ENCODE results near the gene PRR12.

PRR12 gene

DNA sequence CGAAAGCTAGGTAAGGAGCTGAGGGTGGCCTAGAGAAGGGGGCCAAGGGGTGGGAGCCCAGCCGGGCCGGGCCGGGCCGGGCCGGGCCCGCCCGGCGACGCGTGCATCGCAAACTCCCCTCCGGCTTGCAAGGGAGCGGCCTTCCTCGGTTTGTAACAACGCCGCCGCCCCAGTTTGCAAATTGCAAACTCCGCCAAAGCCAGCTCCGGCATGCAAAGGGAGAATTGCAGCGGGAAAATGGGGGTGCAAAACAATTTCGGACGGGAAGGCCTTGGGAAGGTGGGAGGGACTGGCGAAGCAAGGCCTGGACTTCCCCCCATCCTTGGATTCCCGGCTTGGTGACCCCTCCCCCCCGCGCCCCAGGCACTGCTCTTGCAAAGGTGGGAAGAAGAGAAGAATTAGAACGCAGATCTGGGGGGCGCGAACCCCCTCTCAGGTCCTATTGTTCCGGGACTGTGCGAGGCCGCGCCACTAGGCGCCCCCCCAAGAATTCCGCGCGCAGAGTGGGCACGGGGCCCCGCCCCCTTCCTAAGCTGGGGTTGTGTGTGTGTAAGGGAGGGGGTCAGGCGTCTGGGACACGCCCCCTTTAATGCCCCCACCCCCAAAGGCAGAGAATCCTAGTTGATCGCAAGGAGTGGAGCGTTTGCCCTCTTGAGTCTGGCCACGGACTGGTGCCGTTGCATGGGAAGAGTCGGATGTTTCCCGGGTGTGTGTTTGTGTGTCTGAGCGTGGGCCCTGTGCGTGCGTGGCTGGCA, 926 bp downstream of the PRR12 start:
- no peak for DNase-seq (ENCODE audit: low spot score)

DNA sequence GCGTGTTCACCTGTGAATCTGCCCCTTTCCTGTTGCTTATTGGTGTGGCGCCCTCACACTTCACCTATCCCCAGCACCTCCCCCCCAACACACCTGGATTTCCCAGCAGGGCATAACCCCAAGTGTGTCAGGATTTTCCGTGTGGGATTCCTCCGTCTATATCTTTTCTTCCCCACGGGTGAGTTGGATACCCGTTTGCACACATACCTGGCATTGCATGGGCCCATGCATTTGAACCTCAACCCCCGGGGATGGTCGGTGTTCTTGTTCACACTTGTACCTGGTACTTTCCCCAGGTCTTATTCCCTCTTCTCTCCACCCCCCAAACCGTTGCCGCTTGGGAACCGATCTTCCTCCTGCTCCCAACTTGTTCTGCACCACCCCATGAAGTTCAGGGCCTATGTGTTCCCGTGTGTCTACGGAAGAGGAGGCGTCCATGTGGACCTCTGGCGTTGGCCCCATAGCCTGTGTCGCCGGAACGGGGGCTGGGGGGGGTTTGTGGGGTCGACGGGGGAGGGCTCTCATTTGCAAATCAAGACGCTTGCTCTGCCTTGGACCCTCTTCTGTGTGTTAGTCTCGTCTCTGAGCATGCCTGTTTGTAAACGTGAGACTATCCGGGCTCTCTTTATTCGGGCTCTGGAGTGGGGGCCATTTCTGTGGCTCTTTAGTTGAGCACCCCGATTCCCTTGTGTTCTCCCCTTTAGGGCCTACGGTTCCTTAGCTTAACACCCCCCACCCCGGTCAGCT, 1.7 kb downstream of the PRR12 start:
- DNase-seq (ENCODE audit: low spot score) = no peak

DNA sequence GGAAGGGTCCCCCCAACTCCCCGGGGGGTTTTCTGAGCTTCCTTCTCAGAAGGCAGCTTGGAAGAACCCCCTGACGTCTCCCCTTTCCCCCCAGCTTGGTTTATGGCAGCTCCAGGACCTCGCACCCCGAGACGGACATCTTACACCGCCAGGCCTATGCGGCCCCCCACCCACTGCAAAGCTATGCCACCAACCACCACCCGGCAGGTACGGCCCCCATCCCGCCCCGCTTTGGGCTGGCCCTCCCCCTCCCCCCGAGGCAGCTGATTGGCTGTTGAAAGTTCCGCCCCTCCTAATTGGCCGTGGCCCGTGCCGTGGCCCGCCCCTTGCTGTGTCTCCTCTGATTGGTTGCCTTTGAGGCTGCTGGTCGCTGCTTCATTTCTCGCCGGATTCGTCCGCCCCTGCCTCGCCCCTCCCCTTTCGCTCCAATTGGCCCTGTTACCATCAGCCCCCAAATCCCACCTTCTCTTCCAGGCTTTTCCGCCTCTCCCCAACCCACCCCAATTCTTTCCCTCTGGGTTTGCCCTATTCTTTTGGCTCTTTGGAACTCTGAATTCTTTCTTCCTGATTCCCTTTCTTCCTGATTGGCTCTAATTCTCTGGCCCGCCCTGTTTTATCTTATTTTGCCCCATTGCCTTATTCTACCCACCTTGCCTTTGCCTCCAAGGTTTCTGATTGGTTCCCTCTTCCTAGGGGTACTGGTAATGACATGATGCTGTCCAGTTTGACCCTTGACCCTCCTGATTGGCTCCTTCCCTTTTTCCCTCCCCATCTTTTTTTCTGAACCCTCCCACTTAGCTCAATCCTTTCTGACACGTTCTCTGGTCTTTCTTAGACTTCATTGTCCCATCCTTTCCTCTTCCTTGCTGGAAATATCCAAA, 2.5 kb downstream of the PRR12 start:
- DNase-seq (ENCODE audit: low spot score) = peak; percentile 88

DNA sequence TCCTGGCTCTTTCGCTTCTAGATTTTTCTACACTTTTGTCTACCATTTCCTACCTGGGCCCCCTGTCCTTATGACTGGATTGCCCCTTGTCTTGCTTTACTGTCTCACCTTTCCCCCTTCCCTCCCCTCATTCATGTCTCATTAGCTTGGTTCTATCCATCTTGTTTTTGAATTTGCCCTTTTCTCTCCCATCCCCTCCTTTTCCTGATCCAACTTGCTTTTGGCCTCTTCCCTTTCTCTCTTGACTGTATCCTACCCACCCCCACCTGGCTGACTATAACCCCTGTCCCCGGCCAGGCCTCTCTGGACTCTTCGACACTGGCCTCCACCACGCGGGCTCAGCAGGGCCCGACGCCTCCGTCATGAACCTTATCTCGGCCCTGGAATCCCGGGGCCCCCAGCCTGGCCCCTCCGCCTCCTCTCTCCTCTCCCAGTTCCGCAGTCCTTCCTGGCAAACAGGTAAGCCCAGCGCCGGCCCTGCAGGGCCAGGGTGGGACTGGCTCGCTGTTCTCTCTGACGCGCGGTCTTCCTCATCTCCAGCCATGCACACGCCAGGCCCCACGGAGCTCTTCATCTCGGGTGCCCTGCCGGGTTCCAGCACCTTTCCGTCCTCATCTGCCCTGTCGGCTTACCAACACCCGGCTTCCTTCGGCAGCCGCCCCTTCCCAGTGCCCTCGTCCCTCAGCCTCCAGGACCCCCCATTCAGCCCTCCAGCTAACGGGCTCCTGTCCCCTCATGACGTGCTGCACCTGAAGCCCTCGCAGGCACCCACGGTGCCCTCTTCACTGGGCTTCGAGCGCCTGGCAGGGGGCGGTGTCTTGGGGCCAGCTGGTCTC, 3.4 kb downstream of the PRR12 start:
- DNase-seq (ENCODE audit: low spot score) = no peak

DNA sequence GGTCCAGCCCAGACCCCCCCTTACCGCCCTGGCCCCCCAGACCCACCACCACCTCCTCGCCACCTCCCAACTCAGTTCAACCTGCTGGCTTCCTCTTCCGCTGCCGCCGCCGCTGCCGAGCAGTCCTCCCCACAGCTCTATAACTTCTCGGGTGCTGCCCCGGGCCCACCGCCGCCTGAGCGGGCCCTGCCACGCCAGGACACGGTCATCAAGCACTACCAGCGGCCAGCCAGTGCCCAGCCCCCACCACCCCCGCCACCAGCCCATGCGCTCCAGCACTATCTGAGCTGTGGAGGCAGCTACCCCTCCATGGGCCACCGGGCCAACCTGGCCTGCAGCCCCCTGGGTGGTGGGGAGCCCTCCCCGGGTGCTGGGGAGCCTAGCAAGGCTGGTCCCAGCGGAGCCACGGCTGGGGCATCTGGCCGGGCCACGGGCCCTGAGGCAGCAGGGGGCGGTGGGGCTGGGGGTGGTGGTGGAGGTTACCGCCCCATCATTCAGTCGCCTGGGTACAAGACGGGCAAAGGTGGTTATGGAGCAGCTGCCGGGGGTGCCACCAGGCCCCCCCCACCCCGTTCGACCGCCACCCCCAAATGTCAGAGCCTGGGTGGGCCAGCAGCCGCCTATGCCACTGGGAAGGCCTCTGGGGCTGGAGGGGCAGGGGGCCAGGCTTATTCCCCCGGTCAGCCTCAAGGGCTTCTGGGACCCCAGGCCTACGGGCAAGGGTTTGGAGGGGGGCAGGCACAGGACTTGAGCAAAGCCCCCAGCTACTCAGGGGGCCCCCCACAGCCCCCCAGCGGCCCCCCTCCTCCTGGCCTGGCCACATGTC, 4.2 kb downstream of the PRR12 start:
- no peak for DNase-seq (ENCODE audit: low spot score)

DNA sequence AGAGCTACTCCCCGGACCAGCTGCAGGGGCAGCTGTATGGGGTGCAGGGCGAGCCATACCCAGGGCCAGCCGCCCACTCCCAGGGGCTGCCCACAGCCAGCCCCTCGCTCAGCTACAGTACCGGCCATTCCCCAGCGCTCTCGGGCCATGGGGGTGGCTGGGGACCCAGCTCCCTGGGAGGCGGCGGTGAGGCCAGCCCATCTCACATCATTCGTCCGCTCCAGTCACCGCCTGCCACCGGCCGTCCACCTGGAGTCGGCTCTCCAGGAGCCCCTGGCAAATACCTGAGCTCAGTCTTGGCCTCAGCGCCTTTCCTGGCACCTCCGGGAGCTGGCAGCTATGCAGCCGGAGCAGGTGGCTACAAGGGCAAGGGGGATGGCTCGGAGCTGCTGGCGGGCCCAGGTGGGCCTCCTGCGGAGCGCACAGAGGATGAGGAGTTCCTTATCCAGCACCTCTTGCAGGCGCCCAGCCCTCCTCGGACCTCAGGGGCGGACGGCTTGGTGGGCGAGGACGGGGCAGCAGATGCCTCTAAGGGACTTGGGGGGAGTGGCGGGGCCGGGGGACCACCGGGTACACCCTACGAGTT, 4.9 kb downstream of the PRR12 start:
- DNase-seq (ENCODE audit: low spot score) = no peak

DNA sequence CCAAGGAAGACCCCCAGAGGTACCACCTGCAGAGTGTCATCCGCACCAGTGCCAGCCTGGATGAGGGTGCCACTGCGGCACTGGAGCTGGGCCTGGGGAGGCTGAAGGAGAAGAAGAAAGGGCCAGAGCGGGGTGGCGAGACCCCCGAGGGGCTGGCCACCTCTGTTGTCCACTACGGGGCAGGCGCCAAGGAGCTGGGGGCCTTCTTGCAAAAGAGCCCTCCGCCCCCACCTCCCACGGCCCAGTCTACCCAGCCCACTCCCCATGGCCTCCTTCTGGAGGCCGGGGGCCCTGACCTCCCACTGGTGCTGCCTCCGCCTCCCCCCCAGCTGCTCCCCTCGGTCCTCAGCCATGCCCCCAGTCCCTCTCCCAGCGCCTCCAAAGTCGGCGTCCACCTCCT, 5.4 kb downstream of the PRR12 start:
- DNase-seq (ENCODE audit: low spot score) = no peak

DNA sequence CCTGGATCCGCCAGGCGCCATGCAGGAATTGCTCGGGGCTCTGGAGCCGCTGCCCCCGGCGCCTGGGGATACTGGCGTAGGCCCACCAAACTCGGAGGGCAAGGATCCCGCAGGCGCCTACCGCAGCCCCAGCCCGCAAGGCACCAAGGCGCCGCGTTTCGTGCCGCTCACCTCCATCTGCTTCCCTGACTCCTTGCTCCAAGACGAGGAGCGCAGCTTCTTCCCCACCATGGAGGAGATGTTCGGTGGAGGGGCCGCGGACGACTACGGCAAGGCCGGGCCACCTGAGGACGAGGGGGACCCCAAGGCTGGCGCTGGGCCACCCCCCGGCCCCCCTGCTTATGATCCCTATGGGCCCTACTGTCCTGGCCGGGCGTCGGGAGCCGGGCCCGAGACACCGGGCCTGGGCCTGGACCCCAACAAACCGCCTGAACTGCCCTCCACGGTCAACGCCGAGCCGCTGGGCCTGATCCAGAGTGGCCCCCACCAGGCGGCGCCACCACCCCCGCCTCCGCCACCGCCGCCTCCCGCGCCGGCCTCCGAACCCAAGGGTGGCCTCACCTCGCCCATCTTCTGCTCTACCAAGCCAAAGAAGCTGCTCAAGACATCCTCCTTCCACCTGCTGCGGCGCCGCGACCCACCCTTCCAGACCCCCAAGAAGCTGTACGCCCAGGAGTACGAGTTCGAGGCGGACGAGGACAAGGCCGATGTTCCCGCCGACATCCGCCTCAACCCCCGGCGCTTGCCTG, 6.1 kb downstream of the PRR12 start:
- DNase-seq (ENCODE audit: low spot score) = no peak

DNA sequence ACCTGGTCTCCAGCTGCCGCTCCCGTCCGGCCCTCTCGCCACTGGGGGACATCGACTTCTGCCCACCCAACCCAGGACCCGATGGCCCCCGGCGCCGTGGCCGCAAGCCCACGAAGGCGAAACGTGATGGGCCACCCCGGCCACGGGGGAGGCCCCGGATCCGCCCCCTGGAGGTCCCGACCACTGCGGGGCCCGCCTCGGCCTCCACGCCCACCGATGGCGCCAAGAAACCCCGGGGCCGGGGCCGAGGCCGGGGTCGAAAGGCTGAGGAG, 6.7 kb downstream of the PRR12 start:
- no peak for DNase-seq (ENCODE audit: low spot score)

DNA sequence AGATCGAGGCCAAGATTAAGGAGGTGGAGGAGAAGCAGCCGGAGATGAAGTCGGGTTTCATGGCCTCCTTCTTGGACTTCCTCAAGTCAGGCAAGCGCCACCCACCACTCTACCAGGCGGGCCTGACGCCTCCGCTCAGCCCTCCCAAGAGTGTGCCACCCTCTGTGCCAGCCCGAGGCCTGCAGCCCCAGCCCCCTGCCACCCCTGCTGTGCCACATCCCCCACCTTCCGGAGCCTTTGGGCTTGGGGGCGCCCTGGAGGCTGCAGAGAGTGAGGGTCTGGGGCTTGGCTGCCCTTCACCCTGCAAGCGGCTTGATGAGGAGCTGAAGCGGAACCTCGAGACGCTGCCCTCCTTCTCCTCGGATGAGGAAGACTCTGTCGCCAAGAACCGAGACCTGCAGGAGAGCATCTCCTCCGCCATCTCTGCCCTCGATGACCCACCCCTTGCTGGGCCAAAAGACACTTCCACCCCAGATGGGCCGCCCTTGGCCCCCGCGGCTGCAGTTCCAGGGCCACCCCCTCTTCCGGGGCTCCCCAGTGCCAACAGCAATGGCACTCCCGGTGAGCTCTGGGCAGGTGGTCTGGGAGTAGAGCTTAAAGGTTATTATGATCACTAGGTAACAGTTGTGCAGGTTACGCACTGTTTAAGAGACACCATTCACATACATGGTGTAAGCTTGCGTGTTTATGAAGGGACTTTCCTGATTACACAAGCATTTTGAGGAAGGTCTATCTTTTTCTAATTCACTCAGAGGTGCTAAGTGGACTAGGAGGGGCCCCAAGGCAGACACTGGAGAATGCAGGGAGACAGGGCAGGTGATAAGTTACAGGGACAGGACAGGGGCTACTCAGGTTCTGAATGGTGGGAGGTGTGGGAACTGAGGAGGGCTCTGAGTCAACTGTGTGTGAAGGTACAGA, 8.7 kb downstream of the PRR12 start:
- DNase-seq (ENCODE audit: low spot score) = no peak

DNA sequence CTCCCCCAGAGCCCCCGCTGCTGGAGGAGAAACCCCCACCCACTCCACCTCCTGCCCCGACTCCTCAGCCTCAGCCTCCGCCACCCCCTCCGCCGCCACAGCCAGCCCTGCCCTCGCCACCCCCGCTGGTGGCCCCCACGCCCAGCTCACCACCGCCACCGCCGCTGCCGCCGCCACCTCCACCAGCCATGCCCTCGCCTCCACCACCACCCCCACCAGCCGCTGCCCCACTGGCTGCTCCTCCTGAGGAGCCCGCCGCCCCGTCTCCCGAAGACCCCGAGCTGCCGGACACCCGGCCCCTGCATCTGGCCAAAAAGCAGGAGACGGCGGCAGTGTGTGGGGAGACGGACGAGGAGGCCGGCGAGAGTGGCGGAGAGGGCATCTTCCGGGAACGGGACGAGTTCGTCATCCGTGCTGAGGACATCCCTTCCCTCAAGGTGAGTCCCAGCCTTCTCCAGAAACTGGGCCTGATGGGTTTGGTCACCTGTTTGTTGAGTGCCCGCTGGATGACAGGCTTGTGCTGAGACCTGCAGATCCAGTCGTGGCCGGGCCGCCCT, 10.6 kb downstream of the PRR12 start:
- DNase-seq (ENCODE audit: low spot score) = no peak

DNA sequence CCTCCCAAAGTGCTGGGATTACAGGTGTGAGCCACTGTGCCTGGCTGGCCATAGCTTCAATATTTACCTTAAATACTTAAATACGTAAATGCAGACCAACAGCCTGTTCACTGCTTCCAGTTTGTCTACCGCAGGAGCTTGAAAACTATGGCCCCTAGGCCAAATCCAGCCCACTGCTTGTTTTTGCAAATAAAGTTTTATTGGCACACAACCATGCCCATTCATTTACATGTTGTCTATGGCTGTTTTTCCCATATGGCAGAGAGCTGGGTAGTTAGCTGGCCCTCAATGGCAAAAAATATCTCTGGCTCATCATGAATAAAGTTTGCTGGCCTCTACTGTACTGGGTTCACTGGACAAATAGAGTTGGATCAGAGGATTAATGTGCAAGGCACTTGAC, 11.8 kb downstream of the PRR12 start:
- DNase-seq (ENCODE audit: low spot score) = no peak

DNA sequence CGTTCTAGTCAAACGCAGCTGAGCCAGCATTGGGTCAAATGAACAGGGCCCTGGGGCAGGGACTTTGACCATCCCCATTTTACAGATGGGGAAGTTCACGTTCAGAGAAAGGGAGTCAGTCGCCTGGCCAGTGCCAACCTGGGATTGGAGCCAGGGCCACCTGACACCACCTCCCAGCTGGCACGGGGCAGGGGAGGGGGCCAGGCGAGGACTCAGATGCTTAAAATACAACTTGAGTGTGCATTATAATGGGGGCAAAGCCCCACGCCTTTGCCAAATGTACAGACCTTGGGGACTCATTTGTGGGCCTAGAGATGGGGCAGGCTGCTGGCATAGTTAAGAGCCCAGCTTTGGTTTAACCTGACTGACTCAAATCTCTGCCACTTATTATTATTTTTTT, 14.6 kb downstream of the PRR12 start:
- DNase-seq (ENCODE audit: low spot score) = no peak

DNA sequence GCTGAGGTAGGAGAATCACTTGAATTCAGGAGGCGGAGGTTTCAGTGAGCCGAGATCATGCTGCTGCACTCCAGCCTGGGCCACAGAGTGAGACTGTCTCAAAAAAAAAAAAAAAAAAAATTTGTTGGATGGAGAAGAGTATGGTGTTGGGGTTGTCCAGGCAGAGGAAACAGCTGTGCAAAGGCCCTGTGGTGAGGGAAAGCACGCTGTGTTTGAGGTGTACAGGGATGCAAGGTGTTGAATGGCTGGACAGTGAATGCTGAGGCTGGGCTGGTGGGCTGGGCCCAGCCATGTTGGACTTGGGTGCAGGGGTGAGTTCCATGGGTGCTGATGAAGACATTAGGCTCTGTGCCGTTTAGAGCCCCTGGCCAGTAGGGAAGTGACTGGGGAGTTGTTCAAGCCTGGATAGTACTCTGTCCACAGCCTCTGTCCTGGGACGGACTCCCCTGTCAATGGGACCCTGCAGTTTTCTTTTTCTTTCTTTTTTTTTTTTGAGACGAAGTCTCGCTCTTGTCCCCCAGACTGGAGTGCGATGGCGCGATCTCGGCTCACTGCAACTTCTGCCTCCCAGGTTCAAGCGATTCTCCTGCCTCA, 18.6 kb downstream of the PRR12 start:
- DNase-seq (ENCODE audit: low spot score) = no peak

DNA sequence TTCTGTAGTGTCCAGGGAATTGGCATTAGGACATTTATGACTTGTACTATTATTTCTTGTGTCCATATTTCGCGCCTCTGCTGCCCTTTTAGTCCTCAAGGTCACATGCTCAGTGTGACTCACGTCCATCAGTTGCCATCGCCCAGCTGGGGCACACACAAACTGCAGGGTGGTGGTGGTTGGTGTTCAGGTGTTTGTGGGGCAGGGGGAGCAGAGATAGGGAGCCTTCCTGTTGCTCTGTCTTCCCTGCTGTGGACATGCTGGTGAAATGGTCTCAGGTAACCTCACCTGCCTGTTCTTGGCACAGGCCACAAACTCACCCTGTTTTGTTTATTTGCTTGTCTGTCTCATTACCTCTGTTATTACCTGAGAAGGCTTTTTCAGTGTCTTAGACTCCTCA, 22.4 kb downstream of the PRR12 start:
- DNase-seq (ENCODE audit: low spot score) = no peak

DNA sequence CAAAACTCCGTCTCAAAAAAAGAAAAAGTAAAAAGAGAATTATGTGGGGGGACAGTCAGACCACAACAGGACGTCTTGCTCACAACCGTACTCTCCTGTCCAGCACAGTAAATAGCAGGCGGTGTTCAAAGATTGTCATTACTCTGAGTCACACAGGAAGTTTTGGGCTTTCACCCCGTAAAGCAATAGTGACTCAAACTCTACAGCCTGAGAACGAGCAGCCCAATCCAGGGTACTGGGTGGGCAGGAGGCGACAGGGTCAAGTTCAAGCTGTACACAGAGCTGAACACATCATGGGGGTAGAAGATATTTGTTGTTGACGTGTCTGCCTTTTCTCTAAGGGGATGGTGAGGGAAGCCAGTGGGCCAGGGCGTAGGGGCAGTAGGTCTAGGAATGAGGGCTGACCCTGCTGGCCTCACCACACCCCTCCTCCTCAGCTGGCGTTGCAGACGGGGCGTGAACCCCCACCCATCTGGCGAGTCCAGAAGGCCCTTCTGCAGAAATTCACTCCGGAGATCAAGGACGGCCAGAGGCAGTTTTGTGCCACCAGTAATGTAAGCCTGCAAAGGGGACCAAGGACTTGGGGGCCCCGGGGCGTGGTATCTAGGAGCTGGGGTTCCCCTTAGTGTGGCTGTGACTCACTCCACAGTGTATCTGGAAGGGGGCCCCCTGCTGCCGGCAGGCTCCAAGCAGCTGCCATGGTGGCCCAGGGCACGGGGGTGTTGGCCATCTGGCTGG, 23.3 kb downstream of the PRR12 start:
- DNase-seq (ENCODE audit: low spot score) = peak; percentile 96

DNA sequence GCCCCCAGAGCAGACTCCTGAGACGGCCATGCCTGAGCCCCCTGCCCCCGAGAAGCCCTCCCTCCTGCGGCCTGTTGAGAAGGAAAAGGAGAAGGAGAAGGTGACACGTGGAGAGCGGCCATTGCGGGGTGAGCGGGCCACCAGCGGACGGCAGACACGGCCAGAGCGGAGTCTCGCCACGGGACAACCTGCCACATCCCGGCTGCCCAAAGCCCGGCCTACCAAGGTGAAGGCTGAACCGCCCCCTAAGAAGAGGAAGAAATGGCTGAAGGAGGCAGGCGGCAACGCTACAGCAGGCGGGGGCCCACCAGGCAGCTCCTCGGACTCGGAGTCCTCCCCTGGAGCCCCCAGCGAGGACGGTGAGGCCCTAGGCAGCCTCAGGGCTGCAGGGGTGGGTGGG, 24.9 kb downstream of the PRR12 start:
- DNase-seq (ENCODE audit: low spot score) = no peak

DNA sequence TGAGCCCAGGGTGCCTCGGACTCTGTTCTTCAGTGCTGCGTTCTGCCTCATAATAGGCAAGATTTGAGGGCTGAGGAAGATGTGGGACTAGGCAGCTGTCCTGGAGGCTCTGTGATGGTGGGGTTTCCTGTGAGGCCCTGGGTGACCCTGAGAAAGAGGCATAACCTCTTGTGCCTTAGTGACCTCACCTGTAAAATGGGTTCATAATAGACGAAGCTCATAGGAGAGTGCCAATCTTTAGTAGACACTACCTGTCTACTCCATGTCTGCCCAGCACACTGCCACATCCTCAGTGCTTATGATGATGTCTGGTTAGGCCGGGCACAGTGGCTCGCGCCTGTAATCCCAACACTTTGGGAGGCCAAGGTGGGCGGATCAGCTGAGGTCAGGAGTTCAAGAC, 25.6 kb downstream of the PRR12 start:
- no peak for DNase-seq (ENCODE audit: low spot score)

Data from kidney capillary endothelial cell (primary cell).